SU-DHL-6 (cell line): Measurements from ENCODE around the gene ETV6.

ENCODE experiments used
- H2AFZ ChIP-seq: fragments of 200-600 bp; sonication (generic); 2 replicates; pipeline ENCODE4 v1.6.1; 2014; ENCODE audit warnings: low read depth, mild to moderate bottlenecking, moderate library complexity, mixed read lengths, antibody characterized with exemption, low read length; ENCODE audit not compliant: severe bottlenecking
- H3F3A ChIP-seq: fragments of 200-600 bp; shearing (Covaris generic); 2 replicates; pipeline ENCODE4 v1.6.0; 2016; ENCODE audit warnings: antibody characterized with exemption, mild to moderate bottlenecking; ENCODE audit not compliant: insufficient read depth
- H3K27ac ChIP-seq: fragments of 200-600 bp; sonication (generic); 2 replicates; pipeline ENCODE4 v1.5.1; 2016; ENCODE audit warnings: low read depth, mild to moderate bottlenecking, low read length, moderate library complexity, mixed read lengths
- H3K27me3 ChIP-seq: fragments of 200-600 bp; sonication (generic), shearing (Covaris generic); 2 replicates; pipeline ENCODE4 v1.6.0; 2014; ENCODE audit warnings: mild to moderate bottlenecking, low read length
- H3K36me3 ChIP-seq: fragments of 200-600 bp; sonication (generic); 2 replicates; pipeline ENCODE4 v1.6.1; 2014; ENCODE audit warnings: mild to moderate bottlenecking, low read length, mixed read lengths
- H3K4me2 ChIP-seq: fragments of 300-600, 200-600 bp; shearing (Covaris generic), sonication (generic); 2 replicates; pipeline ENCODE4 v1.6.0; 2014; ENCODE audit warnings: low read length, low read depth, mild to moderate bottlenecking; ENCODE audit not compliant: poor library complexity, severe bottlenecking
- H3K4me3 ChIP-seq: fragments of 200-600 bp; sonication (generic); 2 replicates; pipeline ENCODE4 v1.5.1; 2014; ENCODE audit warnings: antibody characterized with exemption, low read length, mild to moderate bottlenecking, mixed read lengths; ENCODE audit not compliant: insufficient read depth, poor library complexity, severe bottlenecking
- H3K79me2 ChIP-seq: fragments of 200-600 bp; sonication (generic); 2 replicates; pipeline ENCODE4 v1.6.1; 2014; ENCODE audit warnings: mild to moderate bottlenecking, low read length, moderate library complexity; ENCODE audit not compliant: insufficient read depth
- H3K9ac ChIP-seq: fragments of 200-600 bp; sonication (generic); 2 replicates; pipeline ENCODE4 v1.7.0; 2014; ENCODE audit warnings: mild to moderate bottlenecking, low read length
- H3K9me2 ChIP-seq: fragments of 200-600 bp; sonication (generic); replicated peaks from 2 replicates; pipeline ENCODE4 v1.6.1; 2014; ENCODE audit warnings: low read length; ENCODE audit not compliant: insufficient read depth
- H3K9me3 ChIP-seq: fragments of 200-600 bp; sonication (generic); 2 replicates; pipeline ENCODE4 v1.6.1; 2014; ENCODE audit warnings: low read length, mixed read lengths; ENCODE audit not compliant: insufficient read depth
- H4K20me1 ChIP-seq: fragments of 200-600 bp; sonication (generic); 2 replicates; pipeline ENCODE4 v1.6.1; 2014; ENCODE audit warnings: low read depth, mild to moderate bottlenecking, antibody characterized with exemption, low read length, moderate library complexity, mixed read lengths
- CTCF ChIP-seq: fragments of 200-600 bp; sonication (generic); IDR thresholded peaks from one replicate; pipeline ENCODE4 v1.5.1; 2017; ENCODE audit warnings: antibody characterized with exemption, mild to moderate bottlenecking, low read length, moderate library complexity; ENCODE audit not compliant: insufficient read depth, poor library complexity, severe bottlenecking
- EZH2phosphoT487 ChIP-seq: fragments of 200-600 bp; sonication (generic), shearing (Covaris generic); conservative IDR thresholded peaks from 2 replicates; pipeline ENCODE4 v1.6.1; 2018; ENCODE audit warnings: mild to moderate bottlenecking, antibody characterized with exemption, low read length, moderate library complexity, mixed read lengths

The ETV6 gene

GRCh38 chr12:11706509-11707379, 57.3 kb downstream of the ETV6 start:
- H3K9ac ChIP-seq: no peak overlapping the region
- H3K27ac ChIP-seq: no peak overlapping the region
- H3K79me2 ChIP-seq: no peaks in the 10 kb centered on the region
- no peaks in the 10 kb centered on the region for H3F3A ChIP-seq
- no peaks in the 10 kb centered on the region for H3K27me3 ChIP-seq
- no peaks in the 10 kb centered on the region for H3K9me3 ChIP-seq
- H3K9me2 ChIP-seq: no peaks in the 10 kb centered on the region
- H4K20me1 ChIP-seq: no peaks in the 10 kb centered on the region
- H3K36me3 ChIP-seq: no peaks in the 10 kb centered on the region
- H2AFZ ChIP-seq: no peak overlapping the region
- no peak overlapping the region for H3K4me2 ChIP-seq
- H3K4me3 ChIP-seq: no peak overlapping the region
- no peak for TF ChIP-seq EZH2phosphoT487
- TF ChIP-seq CTCF: no peak

GRCh38 chr12:11707535-11707934, 58.1 kb downstream of the ETV6 start:
- H3K4me2 ChIP-seq: no peak overlapping the region
- H3K9me3 ChIP-seq: no peaks in the 10 kb centered on the region
- no peak overlapping the region for H3K9ac ChIP-seq
- H3K4me3 ChIP-seq: no peak overlapping the region
- no peaks in the 10 kb centered on the region for H3K9me2 ChIP-seq
- H3K27ac ChIP-seq: no peak overlapping the region
- H4K20me1 ChIP-seq: no peaks in the 10 kb centered on the region
- no peak overlapping the region for H2AFZ ChIP-seq
- no peaks in the 10 kb centered on the region for H3K36me3 ChIP-seq
- no peaks in the 10 kb centered on the region for H3K27me3 ChIP-seq
- H3F3A ChIP-seq: no peaks in the 10 kb centered on the region
- no peaks in the 10 kb centered on the region for H3K79me2 ChIP-seq
- TF ChIP-seq CTCF (no peak), EZH2phosphoT487 (no peak)

- H4K20me1 ChIP-seq: no peaks in the 10 kb centered on the region
Measured at GRCh38 chr12:11709513-11709912, 60.0 kb downstream of the ETV6 start.

More at GRCh38 chr12:11709513-11709912, 60.0 kb downstream of the ETV6 start:
- H3K4me3 ChIP-seq: no peak overlapping the region
- no peak overlapping the region for H2AFZ ChIP-seq
- H3K9ac ChIP-seq: no peak overlapping the region
- H3K27me3 ChIP-seq: no peaks in the 10 kb centered on the region
- H3K79me2 ChIP-seq: no peaks in the 10 kb centered on the region
- no peaks in the 10 kb centered on the region for H3K9me3 ChIP-seq
- H3K36me3 ChIP-seq: no peaks in the 10 kb centered on the region
- no peaks in the 10 kb centered on the region for H3F3A ChIP-seq
- H3K4me2 ChIP-seq: no peak overlapping the region
- no peaks in the 10 kb centered on the region for H3K9me2 ChIP-seq
- TF ChIP-seq EZH2phosphoT487 (no peak), CTCF (no peak)
- H3K27ac ChIP-seq: no peak overlapping the region
